ENCODE data around the gene ACTG1.

- no peak for TF ChIP-seq CTCF (IDR thresholded peaks at IDR 0.05)
- TF ChIP-seq POLR2A (IDR thresholded peaks at IDR 0.05) = no peak
These were observed 50.7 kb downstream of the ACTG1 start for GRCh38 chr17:81461607-81462500.

Data from thyroid gland (tissue), 4 donors.